Uterus (tissue), 2 donors: ENCODE data around the gene DOK6.
"Not testable (repeated sequence)": the region's sequence is repeated elsewhere in the genome, so short reads cannot be mapped to it uniquely, and the experiment has no call there.

Experiments used
- POLR2A ChIP-seq, 2 donors: fragments of 450-650 bp; IDR thresholded peaks; one replicate each; pipeline ENCODE4 v1.6.1; 2016; ENCODE audit warnings: antibody characterized with exemption in 2 of 2, mild to moderate bottlenecking in 1 of 2, moderate library complexity in 1 of 2
- TF ChIP-seq, protein P1 (sequence below), 4 experiments: fragments of 200-600 bp in 2 of 4; fragments of 450-650 bp in 2 of 4; sonication (generic) in 2 of 4; IDR thresholded peaks; one replicate each; pipeline ENCODE4 v1.5.1; 2016 to 2019; ENCODE audit warnings: antibody characterized with exemption in 4 of 4, mild to moderate bottlenecking in 2 of 4, moderate library complexity in 1 of 4

DNA sequence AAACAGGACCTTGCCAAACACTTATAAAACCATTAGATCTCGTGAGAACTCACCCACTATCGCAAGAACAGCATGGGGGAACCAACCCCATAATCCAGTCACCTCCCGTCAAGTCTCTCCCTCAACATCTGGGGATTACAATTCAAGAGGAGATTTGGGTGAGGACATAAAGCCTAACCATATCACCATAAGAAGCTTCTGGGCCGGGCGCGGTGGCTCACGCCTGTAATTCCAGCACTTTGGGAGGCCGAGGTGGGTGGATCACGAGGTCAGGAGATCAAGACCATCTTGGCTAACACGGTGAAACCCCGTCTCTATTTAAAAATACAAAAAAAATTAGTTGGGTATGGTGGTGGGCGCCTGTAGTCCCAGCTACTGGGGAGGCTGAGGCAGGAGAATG, 434.3 kb downstream of the DOK6 start:
- TF ChIP-seq, protein P1, sequence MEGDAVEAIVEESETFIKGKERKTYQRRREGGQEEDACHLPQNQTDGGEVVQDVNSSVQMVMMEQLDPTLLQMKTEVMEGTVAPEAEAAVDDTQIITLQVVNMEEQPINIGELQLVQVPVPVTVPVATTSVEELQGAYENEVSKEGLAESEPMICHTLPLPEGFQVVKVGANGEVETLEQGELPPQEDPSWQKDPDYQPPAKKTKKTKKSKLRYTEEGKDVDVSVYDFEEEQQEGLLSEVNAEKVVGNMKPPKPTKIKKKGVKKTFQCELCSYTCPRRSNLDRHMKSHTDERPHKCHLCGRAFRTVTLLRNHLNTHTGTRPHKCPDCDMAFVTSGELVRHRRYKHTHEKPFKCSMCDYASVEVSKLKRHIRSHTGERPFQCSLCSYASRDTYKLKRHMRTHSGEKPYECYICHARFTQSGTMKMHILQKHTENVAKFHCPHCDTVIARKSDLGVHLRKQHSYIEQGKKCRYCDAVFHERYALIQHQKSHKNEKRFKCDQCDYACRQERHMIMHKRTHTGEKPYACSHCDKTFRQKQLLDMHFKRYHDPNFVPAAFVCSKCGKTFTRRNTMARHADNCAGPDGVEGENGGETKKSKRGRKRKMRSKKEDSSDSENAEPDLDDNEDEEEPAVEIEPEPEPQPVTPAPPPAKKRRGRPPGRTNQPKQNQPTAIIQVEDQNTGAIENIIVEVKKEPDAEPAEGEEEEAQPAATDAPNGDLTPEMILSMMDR (IDR thresholded peaks at IDR 0.05): not testable (repeated sequence)
- not testable (repeated sequence) for TF ChIP-seq POLR2A (IDR thresholded peaks at IDR 0.05)
